CD4-positive, alpha-beta T cell treated with Interleukin-15 for 4 hours (primary cell): Measurements from ENCODE around the gene TBX15.

Source experiments
- DNase-seq: peaks from one replicate; pipeline ENCODE4 v3.0.0-alpha.2; 2020; ENCODE audit warnings: low spot score

TBX15 gene

GRCh38 chr1:119001181-119002027 is 13.3 kb upstream of the TBX15 start:
- DNase-seq, result no peak

- DNase-seq, result no peak
Observed at GRCh38 chr1:119000371-119001180, 12.4 kb upstream of the TBX15 start.

GRCh38 chr1:118999348-119000071 is 11.4 kb upstream of the TBX15 start:
- DNase-seq, result no peak

GRCh38 chr1:118998171-118998570 is 10.0 kb upstream of the TBX15 start:
- DNase-seq, result no peak

- no peak for DNase-seq
Observed at GRCh38 chr1:118997225-118997624, 9.1 kb upstream of the TBX15 start.

- no peak for DNase-seq
Observed at GRCh38 chr1:118995312-118996016, 7.3 kb upstream of the TBX15 start.

- no peak for DNase-seq
Observed at GRCh38 chr1:118993700-118994026, 5.5 kb upstream of the TBX15 start.

- DNase-seq, result no peak
Observed at GRCh38 chr1:118992868-118993699, 4.9 kb upstream of the TBX15 start.

- no peak for DNase-seq
Observed at GRCh38 chr1:118992237-118992825, 4.2 kb upstream of the TBX15 start.

GRCh38 chr1:118991448-118991847 is 3.3 kb upstream of the TBX15 start:
- DNase-seq, result no peak

GRCh38 chr1:118990513-118991152 is 2.5 kb upstream of the TBX15 start:
- DNase-seq, result no peak

GRCh38 chr1:118989878-118990378 is 1.8 kb upstream of the TBX15 start:
- DNase-seq, result no peak

- no peak for DNase-seq
Observed at GRCh38 chr1:118989006-118989815, 1.1 kb upstream of the TBX15 start.

GRCh38 chr1:118987468-118988185 is 516 bp downstream of the TBX15 start:
- DNase-seq, result no peak

- no peak for DNase-seq
Observed at GRCh38 chr1:118986555-118987467, 1.3 kb downstream of the TBX15 start.

GRCh38 chr1:118985640-118986554 is 2.2 kb downstream of the TBX15 start:
- DNase-seq, result no peak
